ENCODE results near the gene NUCB2. TPM values are rescaled to one million over a fixed set of nuclear protein-coding genes. Genes with fewer than 3 reads are reported as not detected.

NUCB2 gene
- total RNA-seq, result 48.8 and 66.7 TPM in 2 replicates

GRCh38 chr11:17276236-17277023 lies at the start of gene NUCB2:
Gene NUCB2 (plus strand): TSS chr11:17276739. CDS start chr11:17295324, 18,585 bp downstream.

GRCh38 chr11:17351510-17352176 lies 75.1 kb downstream of the NUCB2 start, which contains the start of gene NCR3LG1:
Gene NCR3LG1 (plus strand): TSS chr11:17351800. CDS start chr11:17351970, 170 bp downstream.

Other genes with a start within 250 kb of the NUCB2 start
- 667 and 970 TPM in 2 replicates for gene RPS13, start 199.1 kb upstream of the NUCB2 start, total RNA-seq
- gene PIK3C2A, start 68.8 kb upstream of the NUCB2 start, total RNA-seq, result 51.8 and 68.5 TPM in 2 replicates
- gene NCR3LG1, start 75.1 kb downstream of the NUCB2 start, total RNA-seq, result 0.39 and 1.4 TPM in 2 replicates
- under 0.01 TPM in 1 of 2 replicates, not detected in the other for gene KCNJ11, start 111.9 kb downstream of the NUCB2 start, total RNA-seq
- not detected in 2 replicates for gene ABCC8, start 200.1 kb downstream of the NUCB2 start, total RNA-seq

Data from placental epithelial cell (primary cell).